GM12891 (cell line): Measurements from ENCODE around the gene PLEKHA8.

Experiments used
- DNase-seq: peaks from one replicate; pipeline ENCODE4 v3.0.0; 2011; ENCODE audit warnings: low spot score; ENCODE audit not compliant: insufficient read length
- FAIRE-seq: peaks from 2 replicates; lab custom pipeline; 2011; peaks lifted over from hg19 to GRCh38; lab: Jason Lieb, UNC
- PAX5 ChIP-seq: IDR thresholded peaks from 2 replicates; pipeline ENCODE4 v1.6.1; 2011; ENCODE audit warnings: low read length, moderate library complexity, mild to moderate bottlenecking; ENCODE audit not compliant: insufficient read depth, severe bottlenecking
- POLR2A ChIP-seq: IDR thresholded peaks from 2 replicates; pipeline ENCODE4 v1.6.1; 2011; ENCODE audit warnings: low read depth, low read length, control low read depth
- POLR2AphosphoS5 ChIP-seq: IDR thresholded peaks from 2 replicates; pipeline ENCODE4 v1.6.1; 2011; ENCODE audit warnings: low read depth, low read length, control low read depth
- POU2F2 ChIP-seq: IDR thresholded peaks from 2 replicates; pipeline ENCODE4 v1.6.1; 2011; ENCODE audit warnings: low read depth, mild to moderate bottlenecking, control low read depth, low read length, moderate library complexity
- SPI1 ChIP-seq: IDR thresholded peaks from 2 replicates; pipeline ENCODE4 v1.6.1; 2011; ENCODE audit warnings: low read depth, low read length, control low read depth
- TAF1 ChIP-seq: IDR thresholded peaks from 2 replicates; pipeline ENCODE4 v1.6.1; 2011; ENCODE audit warnings: low read depth, low read length, control low read depth

Gene PLEKHA8

GRCh38 chr7:30162622-30163124 lies 134.5 kb downstream of the PLEKHA8 start:
- FAIRE-seq, result no peak
- no peak for DNase-seq
- TF ChIP-seq POLR2AphosphoS5 (no peak), TAF1 (no peak), SPI1 (no peak), PAX5 (no peak), POLR2A (no peak), POU2F2 (no peak)

GRCh38 chr7:30163231-30163894 lies 135.2 kb downstream of the PLEKHA8 start:
- no peak for TF ChIP-seq PAX5
- no peak for TF ChIP-seq POU2F2
- no peak for TF ChIP-seq SPI1
- TF ChIP-seq POLR2A, result no peak
- no peak for TF ChIP-seq POLR2AphosphoS5
- no peak for TF ChIP-seq TAF1
- no peak for DNase-seq
- peak; percentile 63 for FAIRE-seq

- TF ChIP-seq SPI1 (no peak), POLR2AphosphoS5 (no peak), POU2F2 (no peak), TAF1 (no peak), PAX5 (no peak), POLR2A (no peak)
- FAIRE-seq (peak; percentile 28), DNase-seq (no peak)
These were observed 136.4 kb downstream of the PLEKHA8 start for GRCh38 chr7:30164567-30164966.

- DNase-seq (no peak), FAIRE-seq (no peak)
- TF ChIP-seq POU2F2 (no peak), TAF1 (no peak), PAX5 (no peak), POLR2A (no peak), POLR2AphosphoS5 (no peak), SPI1 (no peak)
These were observed 137.4 kb downstream of the PLEKHA8 start for GRCh38 chr7:30165590-30165989.

GRCh38 chr7:30166155-30166840 lies 138.1 kb downstream of the PLEKHA8 start:
- DNase-seq, result no peak
- TF ChIP-seq TAF1 (no peak), POU2F2 (no peak), PAX5 (no peak), POLR2AphosphoS5 (no peak), POLR2A (no peak), SPI1 (no peak)
- FAIRE-seq, result no peak

GRCh38 chr7:30166841-30167235 lies 138.6 kb downstream of the PLEKHA8 start:
- DNase-seq (no peak), FAIRE-seq (no peak)
- no peak for TF ChIP-seq POLR2AphosphoS5
- TF ChIP-seq POLR2A, result no peak
- TF ChIP-seq SPI1, result no peak
- no peak for TF ChIP-seq TAF1

GRCh38 chr7:30167901-30168300 lies 139.7 kb downstream of the PLEKHA8 start:
- no peak for FAIRE-seq
- no peak for DNase-seq
- TF ChIP-seq PAX5 (no peak), POLR2AphosphoS5 (no peak), POLR2A (no peak), SPI1 (no peak)

GRCh38 chr7:30168835-30169573 lies 140.8 kb downstream of the PLEKHA8 start:
- TF ChIP-seq SPI1 (no peak), POLR2AphosphoS5 (no peak), PAX5 (no peak), POU2F2 (no peak)
- no peak for FAIRE-seq
- no peak for DNase-seq

- TF ChIP-seq POLR2AphosphoS5 (no peak), POU2F2 (no peak), SPI1 (no peak), POLR2A (no peak), PAX5 (no peak), TAF1 (no peak)
- no peak for FAIRE-seq
- DNase-seq, result no peak
These were observed 141.4 kb downstream of the PLEKHA8 start for GRCh38 chr7:30169579-30169978.
